ENCODE results near the gene FZD4.

Gene FZD4

GRCh38 chr11:86904001-86904400, 51.2 kb downstream of the FZD4 start:
- Histone ChIP-seq H3K27ac (no peak overlapping the region), H3K4me3 (no peak overlapping the region)
- TF ChIP-seq CTCF (IDR thresholded peaks at IDR 0.05) = no peak
- no peak for DNase-seq (ENCODE audit: low spot score)

GRCh38 chr11:86902345-86902744, 52.9 kb downstream of the FZD4 start:
- DNase-seq (ENCODE audit: low spot score) = no peak
- TF ChIP-seq CTCF (IDR thresholded peaks at IDR 0.05) = no peak
- H3K4me3 ChIP-seq = no peak overlapping the region
- H3K27ac ChIP-seq = no peak overlapping the region

DNA sequence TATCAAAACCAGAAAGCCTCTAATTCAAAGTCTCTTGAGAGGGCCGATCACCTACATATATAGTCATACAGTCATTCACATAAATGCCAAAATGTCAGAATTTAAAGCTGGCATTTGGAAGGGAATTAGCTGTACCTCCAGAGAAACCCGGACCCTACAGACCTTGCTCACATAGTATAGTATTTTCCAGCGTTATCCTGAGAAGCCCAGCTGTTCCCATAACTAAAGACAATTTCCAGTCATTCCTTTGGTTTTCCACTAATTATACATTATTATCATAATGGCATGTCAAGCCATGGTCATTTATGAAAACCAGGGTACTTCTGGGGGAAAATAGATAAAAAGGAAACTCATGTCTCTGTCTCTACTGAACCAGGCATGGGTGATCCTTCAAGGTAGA, 53.6 kb downstream of the FZD4 start:
- Histone ChIP-seq H3K27ac (no peak overlapping the region), H3K4me3 (no peak overlapping the region)
- DNase-seq (ENCODE audit: low spot score) = no peak
- TF ChIP-seq CTCF (IDR thresholded peaks at IDR 0.05) = no peak

GRCh38 chr11:86900162-86900561, 55.0 kb downstream of the FZD4 start:
- no peak for DNase-seq (ENCODE audit: low spot score)
- TF ChIP-seq CTCF (IDR thresholded peaks at IDR 0.05) = no peak
- Histone ChIP-seq H3K4me3 (no peak overlapping the region), H3K27ac (no peak overlapping the region)

- Histone ChIP-seq H3K4me3 (no peak overlapping the region), H3K27ac (no peak overlapping the region)
- no peak for TF ChIP-seq CTCF (IDR thresholded peaks at IDR 0.05)
- no peak for DNase-seq (ENCODE audit: low spot score)
Observed at GRCh38 chr11:86898689-86899088, 56.5 kb downstream of the FZD4 start.

DNA sequence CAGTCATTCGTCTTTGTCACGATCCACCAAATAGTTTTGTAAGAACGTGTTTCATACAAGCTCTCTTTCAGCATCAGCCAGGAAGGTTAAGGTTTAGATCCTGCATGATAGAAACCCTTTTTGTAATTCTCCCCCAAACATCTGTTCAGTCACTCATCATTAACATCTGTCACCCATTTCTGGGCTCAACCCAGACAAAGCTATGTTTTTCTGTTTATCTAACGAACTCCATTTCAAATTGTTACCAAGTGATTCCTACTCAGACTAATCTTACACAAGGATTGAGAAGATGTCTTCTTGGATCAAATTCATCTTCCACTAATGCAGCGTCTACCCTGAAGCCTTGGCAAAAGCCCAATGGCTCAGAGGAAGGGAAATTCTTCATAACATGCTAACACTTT, 58.8 kb downstream of the FZD4 start:
- DNase-seq (ENCODE audit: low spot score) = no peak
- no peak for TF ChIP-seq CTCF (IDR thresholded peaks at IDR 0.05)
- no peak overlapping the region for H3K4me3 ChIP-seq

More for the DNA sequence above, 58.8 kb downstream of the FZD4 start:
- H3K27ac ChIP-seq = no peak overlapping the region
